Activated CD8-positive, alpha-beta memory T cell treated with anti-CD3 and anti-CD28 coated beads, Interleukin-2, amount 10 ng/mL, durations not matched to agents 7 days and 5 days (primary cell): ENCODE measurements around the gene SLC4A1AP. TPM values are rescaled to one million over a fixed set of nuclear protein-coding genes. Genes with fewer than 3 reads are reported as not detected.

Experiments
- ATAC-seq: fragments of 150-1000 bp; cut with Tn5 transposase; one replicate; pipeline ENCODE4 v1.10.0; 2021; ENCODE audit warnings: moderate library complexity
- CTCF ChIA-PET: fragments of 350-600 bp; sonication (Branson Sonifier 250); formaldehyde crosslinking; loops from one replicate; lab custom pipeline; 2021; ENCODE audit warnings: antibody characterized with exemption; lab: Charles Lee
- DNase-seq: peaks from one replicate; pipeline ENCODE4 v3.0.0-alpha.2; 2020
- H3K27ac Mint-ChIP-seq: one replicate; pipeline ENCODE4 v1.8.0; 2021; ENCODE audit warnings: mild to moderate bottlenecking, mixed read lengths
- H3K27me3 Mint-ChIP-seq: one replicate; pipeline ENCODE4 v1.8.0; 2021; ENCODE audit warnings: mixed read lengths
- H3K36me3 Mint-ChIP-seq: one replicate; pipeline ENCODE4 v1.8.0; 2021; ENCODE audit warnings: mild to moderate bottlenecking, mixed read lengths
- H3K4me1 Mint-ChIP-seq: one replicate; pipeline ENCODE4 v1.8.0; 2021; ENCODE audit warnings: mixed read lengths
- H3K4me3 Mint-ChIP-seq: one replicate; pipeline ENCODE4 v1.8.0; 2021; ENCODE audit warnings: mild to moderate bottlenecking, moderate library complexity, mixed read lengths
- H3K9me3 Mint-ChIP-seq: one replicate; pipeline ENCODE4 v1.8.0; 2022; ENCODE audit warnings: low read depth, mixed read lengths
- total RNA-seq, 2 experiments: library from RNA; stranded (reverse); gene quantifications; one replicate each; pipeline ENCODE4 v1.2.3, GENCODE V29; 2021

SLC4A1AP gene
- total RNA-seq, 2 experiments from 2014 or later, result 27.8 to 28.2 TPM

DNA sequence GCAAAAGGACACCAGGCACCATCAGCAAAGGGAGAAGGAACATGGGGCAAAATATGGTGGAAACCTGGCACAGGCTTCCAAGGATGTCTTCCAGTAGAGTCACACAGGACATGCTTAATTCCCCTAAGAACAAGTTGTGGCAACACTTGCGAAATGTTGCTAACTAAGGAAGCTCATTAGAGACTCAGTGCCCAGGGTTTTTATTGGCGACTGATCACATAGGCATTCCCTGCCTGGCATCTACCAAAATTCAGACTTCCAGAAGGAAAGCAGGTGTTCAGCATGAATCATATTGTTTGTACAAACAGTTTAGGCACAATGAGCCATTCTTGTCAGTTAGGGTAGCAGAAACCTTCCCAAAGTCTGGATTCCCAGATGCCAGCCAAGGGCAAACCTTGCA lies 25.7 kb downstream of the SLC4A1AP start:
- CTCF ChIA-PET, result interaction anchor here (10.0 kb wide), 1 partner anchor 13 kb away, joined by 143 read pairs; no protein-coding TSS in a partner anchor
- no peaks in the 10 kb centered on the region for H3K9me3 Mint-ChIP-seq
- peaks cover 18% of the 10 kb centered on the region for H3K4me1 Mint-ChIP-seq
- H3K36me3 Mint-ChIP-seq, result peaks cover 36% of the 10 kb centered on the region
- DNase-seq (no peak), ATAC-seq (no peak)
- H3K27me3 Mint-ChIP-seq, result no peaks in the 10 kb centered on the region
- H3K4me3 Mint-ChIP-seq, result no peak overlapping the region
- H3K27ac Mint-ChIP-seq, result no peak overlapping the region

DNA sequence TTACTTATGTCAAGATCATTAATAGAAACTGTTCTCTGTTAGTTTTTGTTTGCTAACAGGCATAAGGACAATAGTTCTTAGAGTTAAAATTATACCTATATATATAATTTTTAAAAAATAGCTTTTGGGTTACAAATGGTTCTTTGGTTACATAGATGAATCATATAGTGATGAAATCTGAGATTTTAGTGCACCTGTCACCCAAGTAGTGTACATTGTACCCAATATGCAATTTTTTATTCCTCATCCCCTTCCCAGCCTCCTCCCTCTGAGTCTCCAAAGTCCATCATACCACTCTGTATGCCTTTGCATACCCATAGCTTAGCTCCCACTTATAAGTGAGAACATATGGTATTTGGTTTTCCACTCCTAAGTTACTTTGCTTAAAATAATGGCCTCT lies 26.4 kb downstream of the SLC4A1AP start:
- Mint-ChIP-seq H3K9me3 (no peaks in the 10 kb centered on the region), H3K27me3 (no peaks in the 10 kb centered on the region), H3K27ac (no peak overlapping the region), H3K36me3 (peaks cover 33% of the 10 kb centered on the region), H3K4me3 (no peak overlapping the region), H3K4me1 (peaks cover 12% of the 10 kb centered on the region)
- DNase-seq (no peak), ATAC-seq (no peak)
- CTCF ChIA-PET, result interaction anchor here (10.0 kb wide), 1 partner anchor 12 kb away, joined by 143 read pairs; no protein-coding TSS in a partner anchor

DNA sequence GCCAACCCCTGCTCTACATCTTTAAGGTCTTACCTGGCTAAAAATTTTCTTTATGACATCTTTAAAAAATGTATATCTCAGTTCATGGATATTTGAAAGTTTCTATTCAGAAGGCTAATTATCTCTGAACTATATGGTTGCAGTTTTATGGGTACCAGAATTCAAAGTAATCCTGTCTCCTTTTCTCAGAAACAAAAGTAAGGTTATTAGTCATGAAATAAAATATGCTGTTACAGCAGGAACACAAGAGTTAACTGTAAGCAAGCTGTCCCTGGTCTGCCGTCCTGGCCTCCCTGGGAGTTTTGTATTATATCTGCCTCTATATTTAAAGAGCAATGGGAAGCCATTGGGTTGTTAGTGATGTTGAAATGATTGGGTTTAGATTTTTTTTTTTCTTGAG lies 34.0 kb downstream of the SLC4A1AP start:
- Mint-ChIP-seq H3K9me3 (no peaks in the 10 kb centered on the region), H3K27ac (no peak overlapping the region), H3K36me3 (peaks cover 27% of the 10 kb centered on the region), H3K4me3 (no peak overlapping the region), H3K4me1 (peaks cover 26% of the 10 kb centered on the region), H3K27me3 (no peaks in the 10 kb centered on the region)
- CTCF ChIA-PET, result interaction anchor here (11.3 kb wide), 1 partner anchor 12 kb away, joined by 143 read pairs; no protein-coding TSS in a partner anchor
- DNase-seq (no peak), ATAC-seq (peak; percentile 69)

DNA sequence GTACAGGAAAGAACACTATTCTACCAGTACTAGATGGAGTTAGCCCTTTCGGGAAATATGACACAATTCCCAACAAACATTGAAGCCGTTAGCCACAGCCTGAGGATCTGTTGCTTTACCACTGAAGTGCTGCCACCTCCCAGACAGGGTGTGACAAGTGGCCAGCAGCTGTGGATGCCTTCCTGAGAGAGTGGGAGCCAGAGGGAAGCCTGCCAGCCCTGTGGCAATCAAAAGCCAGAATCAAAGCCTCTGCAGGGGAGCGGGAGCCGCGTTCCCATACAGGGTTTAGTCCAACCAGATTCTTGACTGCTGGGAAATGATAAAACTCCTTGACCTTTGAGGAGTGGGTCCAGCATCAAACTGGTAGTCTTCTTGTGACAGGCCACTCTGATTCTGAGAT lies 38.0 kb downstream of the SLC4A1AP start:
- H3K27ac Mint-ChIP-seq, result no peak overlapping the region
- ATAC-seq (no peak), DNase-seq (no peak)
- H3K36me3 Mint-ChIP-seq, result peaks cover 10% of the 10 kb centered on the region
- CTCF ChIA-PET, result interaction anchor here (3.5 to 11.3 kb wide), 2 partner anchors 16 to 752 kb away, joined by 21 to 143 read pairs; no protein-coding TSS in a partner anchor
- H3K27me3 Mint-ChIP-seq, result no peaks in the 10 kb centered on the region
- peaks cover 46% of the 10 kb centered on the region for H3K4me1 Mint-ChIP-seq
- H3K4me3 Mint-ChIP-seq, result no peak overlapping the region
- no peaks in the 10 kb centered on the region for H3K9me3 Mint-ChIP-seq

DNA sequence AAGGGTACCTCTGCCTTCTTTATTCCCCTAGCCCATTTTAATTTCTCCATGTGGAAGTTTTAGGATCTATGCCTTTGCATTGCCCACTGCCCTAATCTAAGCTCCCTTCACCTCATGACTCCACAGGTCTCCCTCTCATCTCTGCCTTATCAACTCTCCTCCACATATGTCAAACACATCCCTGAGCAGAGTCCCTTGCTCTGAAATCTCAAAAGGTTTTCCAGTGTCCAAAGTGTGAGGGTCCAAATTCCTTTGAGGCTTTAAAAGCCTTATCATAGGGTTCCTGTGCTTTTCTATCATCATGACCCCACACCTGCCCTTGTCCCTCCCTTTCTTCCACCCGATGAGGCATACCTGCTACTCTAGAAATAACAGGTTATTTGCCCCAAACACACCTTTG lies 38.6 kb downstream of the SLC4A1AP start:
- no peak for DNase-seq
- H3K27me3 Mint-ChIP-seq, result no peaks in the 10 kb centered on the region
- peaks cover 42% of the 10 kb centered on the region for H3K4me1 Mint-ChIP-seq
- H3K4me3 Mint-ChIP-seq, result no peak overlapping the region
- no peaks in the 10 kb centered on the region for H3K9me3 Mint-ChIP-seq
- no peak overlapping the region for H3K27ac Mint-ChIP-seq
- peaks cover 10% of the 10 kb centered on the region for H3K36me3 Mint-ChIP-seq
- no peak for ATAC-seq
- CTCF ChIA-PET, result interaction anchor here (3.5 to 11.3 kb wide), 2 partner anchors 17 to 752 kb away, joined by 21 to 143 read pairs; no protein-coding TSS in a partner anchor

DNA sequence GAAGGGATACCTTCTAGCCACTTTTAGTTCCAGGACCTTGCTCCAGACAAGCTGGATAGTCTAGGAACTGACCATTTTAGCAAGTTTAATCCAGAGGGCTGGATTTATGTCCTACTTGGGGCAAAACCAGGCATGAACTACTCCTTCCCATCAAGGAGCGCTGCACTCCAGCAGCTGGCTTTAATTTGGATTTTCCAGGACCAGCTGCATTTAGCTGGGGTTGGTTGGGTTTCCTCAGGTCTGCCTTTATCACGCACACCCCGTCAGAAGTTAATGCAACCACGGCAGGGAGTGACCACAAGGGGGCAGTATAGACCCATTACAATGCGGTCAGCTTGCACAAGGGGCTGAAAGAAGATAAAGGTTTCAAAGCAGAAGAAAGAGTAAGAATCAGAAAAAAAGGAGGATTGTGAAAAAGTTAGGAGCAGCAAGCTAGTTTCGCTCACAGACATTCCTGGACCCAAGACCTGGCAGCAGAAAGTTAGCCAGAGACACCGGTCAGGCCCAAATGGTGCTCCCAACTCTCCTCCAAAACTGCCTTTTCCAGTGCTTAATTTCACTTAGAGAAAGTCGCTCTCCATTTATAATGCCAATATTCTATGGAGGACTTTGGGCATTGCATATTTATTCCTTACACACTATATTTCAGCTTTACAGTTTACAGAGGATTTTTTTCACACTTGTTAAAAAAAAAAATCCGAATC lies 40.1 kb downstream of the SLC4A1AP start:
- Mint-ChIP-seq H3K9me3 (no peaks in the 10 kb centered on the region), H3K4me1 (peaks cover 29% of the 10 kb centered on the region), H3K27me3 (no peaks in the 10 kb centered on the region), H3K27ac (peak overlapping the region; percentile 72), H3K4me3 (no peak overlapping the region), H3K36me3 (no peaks in the 10 kb centered on the region)
- DNase-seq (peak; percentile 91), ATAC-seq (peak; percentile 91)
- CTCF ChIA-PET, result interaction anchor here (0.7 to 11.3 kb wide), 21 partner anchors 9 to 857 kb away, joined by 3 to 143 read pairs (median 6); partner anchors contain the start of gene AGBL5

DNA sequence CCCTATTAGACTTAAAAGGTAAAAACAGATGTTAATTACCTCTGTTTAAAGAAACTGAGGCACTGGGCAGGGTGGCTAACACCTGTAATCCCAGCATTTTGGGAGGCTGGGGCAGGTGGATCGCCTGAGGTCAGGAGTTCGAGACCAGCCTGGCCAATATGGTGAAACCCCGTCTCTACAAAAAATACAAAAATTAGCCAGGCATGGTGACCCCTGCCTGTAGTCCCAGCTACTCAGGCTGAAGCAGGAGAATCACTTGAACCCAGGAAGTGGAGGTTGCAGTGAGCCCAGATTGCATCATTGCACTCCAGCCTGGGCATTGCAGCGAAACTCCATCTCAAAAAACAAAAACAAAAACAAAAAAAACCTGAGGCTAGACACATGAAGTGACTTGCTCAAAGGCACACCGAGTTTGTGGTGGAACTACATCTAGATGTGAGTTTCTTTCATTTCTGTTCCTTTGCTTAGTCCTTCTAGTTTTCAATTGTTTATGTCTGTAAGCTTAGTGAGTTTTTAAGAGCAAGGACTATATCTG lies 40.7 kb downstream of the SLC4A1AP start:
- ATAC-seq (no peak), DNase-seq (no peak)
- CTCF ChIA-PET, result interaction anchor here (1.0 to 11.3 kb wide), 18 partner anchors 9 to 857 kb away, joined by 3 to 143 read pairs (median 6); no protein-coding TSS in a partner anchor
- H3K27ac Mint-ChIP-seq, result no peak overlapping the region
- no peaks in the 10 kb centered on the region for H3K9me3 Mint-ChIP-seq
- no peaks in the 10 kb centered on the region for H3K27me3 Mint-ChIP-seq
- H3K4me3 Mint-ChIP-seq, result no peak overlapping the region
- peaks cover 29% of the 10 kb centered on the region for H3K4me1 Mint-ChIP-seq
- H3K36me3 Mint-ChIP-seq, result no peaks in the 10 kb centered on the region

DNA sequence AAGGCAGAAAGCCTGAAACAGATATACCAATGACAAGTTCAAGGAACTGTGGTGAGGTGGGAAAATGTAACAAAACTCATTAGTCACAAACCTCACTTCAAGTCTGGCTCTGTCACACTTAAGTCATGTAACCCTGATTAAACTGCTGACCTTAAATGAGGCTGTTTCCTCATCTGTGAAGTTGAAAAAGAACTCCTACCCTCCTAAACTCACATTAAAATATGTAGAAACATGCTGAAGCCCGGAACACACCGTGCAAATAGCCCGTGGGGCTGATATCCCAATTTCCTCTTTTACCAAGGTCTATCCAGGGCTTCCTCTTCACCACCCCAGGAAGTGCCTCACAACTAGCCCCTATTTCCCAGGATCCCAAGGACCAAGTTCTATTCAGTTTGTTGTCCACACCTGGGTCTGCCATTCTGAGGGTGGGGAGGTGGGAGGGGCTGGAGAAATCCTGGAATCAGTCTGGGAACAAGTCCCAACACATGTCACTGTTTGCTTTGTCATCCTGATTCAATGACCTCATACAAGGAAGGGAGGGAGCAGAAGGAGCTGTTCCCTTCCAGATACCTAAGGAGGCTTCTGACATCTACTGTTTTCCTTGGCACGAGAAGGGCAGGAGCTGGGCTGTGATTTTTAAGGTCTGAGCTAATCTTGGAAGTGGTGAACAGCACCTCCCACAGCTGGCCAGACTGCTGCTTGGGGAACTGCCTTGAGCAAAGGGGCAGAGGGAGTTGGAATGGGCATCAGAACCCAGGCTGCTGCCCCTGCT lies 42.3 kb downstream of the SLC4A1AP start:
- DNase-seq, result no peak
- no peaks in the 10 kb centered on the region for H3K27me3 Mint-ChIP-seq
- H3K36me3 Mint-ChIP-seq, result no peaks in the 10 kb centered on the region
- peaks cover 29% of the 10 kb centered on the region for H3K4me1 Mint-ChIP-seq
- ATAC-seq, result peak; percentile 35
- CTCF ChIA-PET, result interaction anchor here (1.0 to 11.3 kb wide), 5 partner anchors 8 to 20 kb away, joined by 3 to 143 read pairs (median 7); no protein-coding TSS in a partner anchor
- H3K4me3 Mint-ChIP-seq, result no peak overlapping the region
- no peak overlapping the region for H3K27ac Mint-ChIP-seq
- no peaks in the 10 kb centered on the region for H3K9me3 Mint-ChIP-seq

DNA sequence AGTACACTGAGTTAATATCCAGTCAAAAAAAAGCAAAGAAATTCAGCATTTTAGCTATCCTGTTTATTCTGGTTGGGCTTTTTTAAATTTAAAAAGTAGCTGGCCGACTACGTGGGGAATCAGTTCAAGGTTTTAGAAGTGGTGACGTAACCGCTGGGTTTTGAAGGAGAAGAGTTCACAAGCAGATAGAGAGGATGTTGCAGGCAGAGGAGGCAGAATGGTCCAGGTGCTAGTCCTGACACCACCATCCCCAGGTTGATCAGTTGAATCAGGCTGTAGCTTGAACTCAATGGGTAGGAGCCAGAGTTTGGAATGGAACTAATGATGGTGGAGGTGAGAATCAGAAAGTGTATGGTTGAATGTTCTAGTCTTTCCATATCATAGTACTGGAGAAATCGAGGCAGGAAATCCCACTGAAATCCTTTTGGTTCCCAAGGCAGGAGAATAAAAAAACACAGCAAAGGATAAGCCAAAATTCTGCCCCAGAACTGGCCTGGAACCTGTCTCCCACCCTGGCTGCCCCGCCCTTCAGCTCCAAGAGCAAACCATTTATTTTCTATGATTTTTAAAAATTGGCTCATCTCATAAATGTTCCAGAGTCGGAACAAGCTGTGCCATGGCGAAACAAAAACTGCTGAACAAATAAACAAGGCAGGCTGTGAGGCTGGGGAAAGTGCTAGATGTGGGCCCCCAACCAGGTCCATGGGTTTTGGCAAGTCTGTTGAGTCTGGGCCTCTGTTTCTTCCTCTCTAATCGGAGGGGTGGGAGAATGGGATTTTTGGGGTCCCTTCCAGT lies 44.0 kb downstream of the SLC4A1AP start:
- CTCF ChIA-PET, result interaction anchor here (1.3 to 11.3 kb wide), 3 partner anchors 9 to 887 kb away, joined by 3 to 143 read pairs (median 12); no protein-coding TSS in a partner anchor
- H3K4me1 Mint-ChIP-seq, result peaks cover 36% of the 10 kb centered on the region
- no peak overlapping the region for H3K4me3 Mint-ChIP-seq
- H3K9me3 Mint-ChIP-seq, result no peaks in the 10 kb centered on the region
- H3K36me3 Mint-ChIP-seq, result no peaks in the 10 kb centered on the region
- DNase-seq (no peak), ATAC-seq (no peak)
- H3K27me3 Mint-ChIP-seq, result peaks cover 3% of the 10 kb centered on the region
- H3K27ac Mint-ChIP-seq, result no peak overlapping the region

DNA sequence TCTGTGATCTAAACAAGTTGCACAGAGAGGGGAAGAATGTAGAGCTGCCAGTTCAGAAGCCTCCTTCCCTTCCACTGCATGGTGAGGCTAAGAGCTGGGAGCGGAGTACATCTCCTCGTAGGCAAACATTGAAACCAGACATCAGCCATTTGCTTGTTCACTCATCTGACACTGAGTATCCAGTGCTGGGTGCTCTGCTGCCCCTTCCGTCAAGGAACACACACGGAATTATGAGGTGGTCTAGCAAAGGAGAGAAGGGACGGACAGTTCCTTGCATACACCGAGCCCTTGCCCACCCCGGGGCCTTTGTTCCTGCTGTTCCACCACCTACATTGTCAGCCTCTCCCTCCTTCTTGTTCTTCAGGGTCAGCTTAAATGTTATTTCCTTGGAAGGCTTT lies 44.6 kb downstream of the SLC4A1AP start:
- Mint-ChIP-seq H3K4me3 (no peak overlapping the region), H3K9me3 (no peaks in the 10 kb centered on the region), H3K27ac (no peak overlapping the region), H3K4me1 (peaks cover 31% of the 10 kb centered on the region), H3K36me3 (no peaks in the 10 kb centered on the region), H3K27me3 (peaks cover 3% of the 10 kb centered on the region)
- CTCF ChIA-PET, result interaction anchor here (1.3 to 3.0 kb wide), 2 partner anchors 9 to 886 kb away, joined by 3 to 12 read pairs; no protein-coding TSS in a partner anchor
- DNase-seq (no peak), ATAC-seq (no peak)

DNA sequence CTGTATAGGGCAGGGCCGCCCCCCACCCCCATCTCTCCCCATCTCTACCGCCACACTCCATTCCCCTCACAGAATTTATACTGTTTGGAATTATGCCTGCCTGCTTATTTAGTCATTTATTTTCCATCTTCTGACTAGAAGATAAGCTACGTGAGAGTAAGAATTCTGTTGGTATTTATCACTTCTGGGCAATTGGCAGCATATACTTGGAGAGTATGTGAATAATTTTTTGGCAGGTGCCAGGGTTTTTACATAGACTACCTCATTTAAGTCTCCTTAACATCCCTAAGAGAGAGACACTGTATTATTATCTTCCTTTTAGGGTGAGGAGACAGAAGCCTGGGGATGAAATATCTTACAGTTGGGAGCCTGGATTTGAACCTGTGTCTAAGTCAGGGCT lies 45.0 kb downstream of the SLC4A1AP start:
- DNase-seq (no peak), ATAC-seq (no peak)
- peaks cover 27% of the 10 kb centered on the region for H3K4me1 Mint-ChIP-seq
- H3K4me3 Mint-ChIP-seq, result no peak overlapping the region
- CTCF ChIA-PET, result interaction anchor here (1.3 to 3.0 kb wide), 2 partner anchors 8 to 886 kb away, joined by 3 to 12 read pairs; no protein-coding TSS in a partner anchor
- no peaks in the 10 kb centered on the region for H3K9me3 Mint-ChIP-seq
- peaks cover 3% of the 10 kb centered on the region for H3K27me3 Mint-ChIP-seq
- no peaks in the 10 kb centered on the region for H3K36me3 Mint-ChIP-seq
- H3K27ac Mint-ChIP-seq, result no peak overlapping the region

DNA sequence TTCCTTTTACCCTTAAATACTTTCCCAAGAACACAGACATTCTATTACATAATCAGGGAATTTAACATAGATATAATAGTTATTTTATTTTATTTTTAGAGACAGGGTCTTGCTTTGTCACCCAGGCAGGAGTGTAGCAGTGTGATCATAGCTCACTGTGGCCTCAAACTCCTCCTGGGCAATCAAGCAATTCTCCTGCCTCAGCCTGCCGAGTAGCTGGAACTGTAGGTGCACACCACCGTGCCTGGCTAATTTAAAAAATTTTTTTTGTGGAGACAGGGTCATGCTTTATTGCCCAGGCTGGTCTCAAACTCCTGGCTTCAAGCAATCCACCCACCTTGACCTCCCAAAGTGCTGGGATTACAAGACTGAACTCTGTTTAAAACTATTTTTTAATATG lies 45.6 kb downstream of the SLC4A1AP start:
- Mint-ChIP-seq H3K27me3 (peaks cover 3% of the 10 kb centered on the region), H3K36me3 (no peaks in the 10 kb centered on the region), H3K27ac (no peak overlapping the region), H3K9me3 (no peaks in the 10 kb centered on the region), H3K4me3 (no peak overlapping the region), H3K4me1 (peaks cover 21% of the 10 kb centered on the region)
- ATAC-seq (no peak), DNase-seq (no peak)
- CTCF ChIA-PET, result no interaction called here
